A549 treated with CpdA at 1 μM for 4 hours (cell line): ENCODE results near the gene RAMACL. TPM values are rescaled to one million over a fixed set of nuclear protein-coding genes. Genes with fewer than 3 reads are reported as not detected.

Source experiments
- total RNA-seq: library from RNA; stranded (reverse); fragments of 200-300 nt; extraction: Qiagen RNA extraction; gene quantifications from 5 replicates; pipeline ENCODE4 v1.2.3, GENCODE V29; 2022; ENCODE audit warnings: low read depth

Gene RAMACL
- 0.05 to 0.23 TPM (median 0.12 TPM) in 5 replicates for total RNA-seq

GRCh38 chr6:166586424-166587156 lies at the start of gene RAMACL:
RAMACL (minus strand) TSS chr6:166586678; CDS start chr6:166586477, 201 bp downstream.

GRCh38 chr6:166627033-166627874 lies 40.8 kb upstream of the RAMACL start, which contains the start of gene RPS6KA2:
RPS6KA2 (minus strand) TSS chr6:166627251; CDS start chr6:166627019, 232 bp downstream.

Other genes starting within 250 kb of the RAMACL start
- gene SFT2D1, start 244.1 kb downstream of the RAMACL start, total RNA-seq: 34.0 to 43.3 TPM (median 41.7 TPM) in 5 replicates
- gene MPC1, start 203.7 kb downstream of the RAMACL start, total RNA-seq: 3.5 to 5.4 TPM (median 4.2 TPM) in 5 replicates
- 0.05 to 0.34 TPM (median 0.21 TPM) in 5 replicates for gene RPS6KA2, start 40.6 kb upstream of the RAMACL start, total RNA-seq